GM23338 (cell line): ENCODE results near the gene CNTN1. TPM values are rescaled to one million over a fixed set of nuclear protein-coding genes. Genes with fewer than 3 reads are reported as not detected.

Experiments
- ATAC-seq: fragments of 200-7000 bp; cut with Tn5 transposase; 3 replicates; pipeline ENCODE4 v1.9.1; 2020
- DNase-seq: peaks from one replicate; pipeline ENCODE4 v3.0.0-alpha.2; 2015; ENCODE audit warnings: low spot score
- H2AFZ ChIP-seq: fragments of 200-600 bp; sonication (generic); 2 replicates; pipeline ENCODE4 v1.8.0; 2016; ENCODE audit warnings: antibody characterized with exemption, mild to moderate bottlenecking, moderate library complexity
- H3F3A ChIP-seq: fragments of 200-600 bp; sonication (generic); replicated peaks from 2 replicates; pipeline ENCODE4 v1.8.0; 2017; ENCODE audit warnings: antibody characterized with exemption, mixed run types, low read depth
- H3K27ac ChIP-seq: fragments of 200-600 bp; sonication (generic); 2 replicates; pipeline ENCODE4 v1.6.1; 2016; ENCODE audit warnings: low read depth
- H3K27me3 ChIP-seq: fragments of 200-600 bp; sonication (generic); 2 replicates; pipeline ENCODE4 v1.8.0; 2016; ENCODE audit warnings: mild to moderate bottlenecking, mixed run types, moderate library complexity; ENCODE audit not compliant: insufficient read depth
- H3K36me3 ChIP-seq: fragments of 200-600 bp; sonication (generic); 2 replicates; pipeline ENCODE4 v1.8.0; 2016; ENCODE audit warnings: mild to moderate bottlenecking; ENCODE audit not compliant: insufficient read depth
- H3K4me1 ChIP-seq: fragments of 200-600 bp; sonication (generic); 2 replicates; pipeline ENCODE4 v1.8.0; 2016; ENCODE audit warnings: mild to moderate bottlenecking, moderate library complexity; ENCODE audit not compliant: insufficient read depth
- H3K4me2 ChIP-seq: fragments of 200-600 bp; sonication (generic); 2 replicates; pipeline ENCODE4 v1.7.1; 2017; ENCODE audit warnings: mixed run types
- H3K4me3 ChIP-seq: fragments of 200-600 bp; sonication (generic); 2 replicates; pipeline ENCODE4 v1.6.1; 2016; ENCODE audit warnings: mixed run types
- H3K79me2 ChIP-seq: fragments of 200-600 bp; sonication (generic); replicated peaks from 2 replicates; pipeline ENCODE4 v1.8.0; 2017; ENCODE audit warnings: mild to moderate bottlenecking; ENCODE audit not compliant: insufficient read depth
- H3K9me2 ChIP-seq: fragments of 200-600 bp; sonication (generic); 2 replicates; pipeline ENCODE4 v1.8.0; 2017; ENCODE audit not compliant: insufficient read depth
- H4K20me1 ChIP-seq: fragments of 200-600 bp; sonication (generic); replicated peaks from 2 replicates; pipeline ENCODE4 v1.8.0; 2017; ENCODE audit warnings: mild to moderate bottlenecking; ENCODE audit not compliant: insufficient read depth
- H3K27ac Mint-ChIP-seq: 2 replicates; pipeline ENCODE4 v1.8.0; 2020; ENCODE audit warnings: inconsistent platforms, mild to moderate bottlenecking, moderate library complexity, mixed read lengths
- H3K27me3 Mint-ChIP-seq: 3 replicates; pipeline ENCODE4 v1.8.0; 2022; ENCODE audit warnings: low read depth, mild to moderate bottlenecking, moderate library complexity, mixed read lengths, inconsistent platforms; ENCODE audit not compliant: insufficient read depth, poor library complexity
- H3K36me3 Mint-ChIP-seq: 3 replicates; pipeline ENCODE4 v1.8.0; 2021; ENCODE audit warnings: low read depth, mild to moderate bottlenecking, inconsistent platforms, moderate library complexity, mixed read lengths
- H3K4me1 Mint-ChIP-seq: 3 replicates; pipeline ENCODE4 v1.8.0; 2020; ENCODE audit warnings: mild to moderate bottlenecking, inconsistent platforms, mixed read lengths
- H3K4me3 Mint-ChIP-seq: 3 replicates; pipeline ENCODE4 v1.8.0; 2021; ENCODE audit warnings: moderate library complexity, mild to moderate bottlenecking, inconsistent platforms, mixed read lengths
- H3K9me3 Mint-ChIP-seq: 3 replicates; pipeline ENCODE4 v1.8.0; 2020; ENCODE audit warnings: moderate library complexity, mild to moderate bottlenecking, inconsistent platforms, mixed read lengths
- CREB1 ChIP-seq: fragments of 250-450 bp; sonication (Bioruptor Pico); IDR thresholded peaks from 2 replicates; pipeline ENCODE4 v1.5.0; 2020; ENCODE audit warnings: low read depth, mild to moderate bottlenecking, moderate library complexity
- EZH2 ChIP-seq: fragments of 200-600 bp; sonication (generic); IDR thresholded peaks from one replicate; pipeline ENCODE4 v1.8.0; 2017; ENCODE audit warnings: antibody characterized with exemption, mild to moderate bottlenecking, low read depth; ENCODE audit not compliant: unreplicated experiment
- EZH2phosphoT487 ChIP-seq: fragments of 200-600 bp; sonication (generic); IDR thresholded peaks from one replicate; pipeline ENCODE4 v1.8.1; 2018; ENCODE audit warnings: antibody characterized with exemption; ENCODE audit not compliant: unreplicated experiment
- JUNB ChIP-seq: IDR thresholded peaks from one replicate; pipeline ENCODE4 v1.6.1; 2016; ENCODE audit warnings: antibody characterized with exemption; ENCODE audit not compliant: unreplicated experiment
- NANOG ChIP-seq: IDR thresholded peaks from 2 replicates; pipeline ENCODE4 v1.6.1; 2016; ENCODE audit warnings: antibody characterized with exemption, borderline replicate concordance
- POLR2AphosphoS5 ChIP-seq: IDR thresholded peaks from 2 replicates; pipeline ENCODE4 v1.6.1; 2016; ENCODE audit warnings: antibody characterized with exemption, low read depth
- STAT1 ChIP-seq: IDR thresholded peaks from one replicate; pipeline ENCODE4 v1.6.1; 2016; ENCODE audit warnings: antibody characterized with exemption; ENCODE audit not compliant: unreplicated experiment
- ZNF114 ChIP-seq: fragments of 250-450 bp; sonication (Bioruptor Pico); IDR thresholded peaks from 2 replicates; pipeline ENCODE4 v1.5.0; 2020; ENCODE audit warnings: mild to moderate bottlenecking, moderate library complexity
- ZNF331 ChIP-seq: fragments of 250-450 bp; sonication (Bioruptor Pico); IDR thresholded peaks from 2 replicates; pipeline ENCODE4 v1.5.0; 2020; ENCODE audit warnings: low read depth, mild to moderate bottlenecking, moderate library complexity
- polyA plus RNA-seq: library from polyadenylated mRNA; unstranded; fragments of >200 nt; fragmentation: Nextera tagmentation; extraction: Ambion mirVana; gene quantifications from 2 replicates; pipeline ENCODE4 v1.2.1, GENCODE V29; 2016
- total RNA-seq: library from RNA; depleted of rRNA; stranded (reverse); fragments of >200 nt; shearing (Covaris generic); gene quantifications from 2 replicates; pipeline ENCODE4 v1.2.3, GENCODE V29; 2014
- TF ChIP-seq, protein P1 (sequence below): IDR thresholded peaks from one replicate; pipeline ENCODE4 v1.6.1; 2018; ENCODE audit warnings: antibody characterized with exemption; ENCODE audit not compliant: unreplicated experiment
- TF ChIP-seq, protein P2 (sequence below): IDR thresholded peaks from 2 replicates; pipeline ENCODE4 v1.6.1; 2016; ENCODE audit warnings: antibody characterized with exemption
- TF ChIP-seq, protein P3 (sequence below), 2 experiments: fragments of 200-600 bp in 1 of 2; sonication (generic) in 1 of 2; conservative IDR thresholded peaks; 2 replicates each; pipeline versions ENCODE4 v1.5.1 to v1.6.1; 2016 to 2017; ENCODE audit warnings: antibody characterized with exemption in 2 of 2, low read depth in 2 of 2, mild to moderate bottlenecking in 2 of 2, moderate library complexity in 1 of 2
- TF ChIP-seq, protein P4 (sequence below): fragments of 250-450 bp; sonication (Bioruptor Pico); IDR thresholded peaks from 2 replicates; pipeline ENCODE4 v1.5.0; 2020; ENCODE audit warnings: mild to moderate bottlenecking, moderate library complexity

The CNTN1 gene
- total and polyA plus RNA-seq, 2 experiments from 2014 or later: 5.0 to 27.0 TPM

DNA sequence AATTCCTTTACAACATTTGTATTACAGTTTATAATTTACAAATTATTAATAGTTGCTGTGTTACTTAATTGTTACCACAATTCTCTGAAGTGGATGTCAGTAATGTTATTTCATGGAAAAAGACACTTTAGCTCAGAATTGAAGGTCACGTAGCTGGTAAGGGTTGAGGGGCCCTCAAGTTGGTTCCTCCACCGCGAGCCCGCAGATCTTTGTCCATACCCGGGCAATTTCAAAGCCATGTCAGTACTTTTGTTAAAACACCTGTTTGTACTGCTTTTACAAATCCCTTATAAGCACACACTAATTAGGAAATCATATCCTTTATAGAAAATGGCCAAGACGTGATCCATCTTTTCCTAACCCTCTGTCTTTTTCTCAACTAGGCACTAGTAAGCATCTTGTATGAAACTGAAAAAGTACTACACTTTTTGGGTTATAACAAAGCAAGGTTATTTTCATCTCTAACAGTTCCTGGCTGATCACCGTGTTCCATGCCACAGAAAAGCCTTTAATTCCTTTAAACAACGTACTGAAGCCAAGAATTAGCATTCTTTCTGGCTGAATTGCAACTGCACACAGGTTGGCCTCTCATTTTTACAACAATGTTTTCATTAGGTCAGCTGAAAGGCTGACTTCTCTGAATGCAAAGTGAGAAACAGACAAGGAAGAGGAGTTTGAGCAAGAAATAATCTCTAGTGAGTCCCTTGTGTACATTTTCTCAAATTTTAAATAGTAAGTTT is 76.1 kb downstream of the CNTN1 start (continued):
- TF ChIP-seq, protein P1, sequence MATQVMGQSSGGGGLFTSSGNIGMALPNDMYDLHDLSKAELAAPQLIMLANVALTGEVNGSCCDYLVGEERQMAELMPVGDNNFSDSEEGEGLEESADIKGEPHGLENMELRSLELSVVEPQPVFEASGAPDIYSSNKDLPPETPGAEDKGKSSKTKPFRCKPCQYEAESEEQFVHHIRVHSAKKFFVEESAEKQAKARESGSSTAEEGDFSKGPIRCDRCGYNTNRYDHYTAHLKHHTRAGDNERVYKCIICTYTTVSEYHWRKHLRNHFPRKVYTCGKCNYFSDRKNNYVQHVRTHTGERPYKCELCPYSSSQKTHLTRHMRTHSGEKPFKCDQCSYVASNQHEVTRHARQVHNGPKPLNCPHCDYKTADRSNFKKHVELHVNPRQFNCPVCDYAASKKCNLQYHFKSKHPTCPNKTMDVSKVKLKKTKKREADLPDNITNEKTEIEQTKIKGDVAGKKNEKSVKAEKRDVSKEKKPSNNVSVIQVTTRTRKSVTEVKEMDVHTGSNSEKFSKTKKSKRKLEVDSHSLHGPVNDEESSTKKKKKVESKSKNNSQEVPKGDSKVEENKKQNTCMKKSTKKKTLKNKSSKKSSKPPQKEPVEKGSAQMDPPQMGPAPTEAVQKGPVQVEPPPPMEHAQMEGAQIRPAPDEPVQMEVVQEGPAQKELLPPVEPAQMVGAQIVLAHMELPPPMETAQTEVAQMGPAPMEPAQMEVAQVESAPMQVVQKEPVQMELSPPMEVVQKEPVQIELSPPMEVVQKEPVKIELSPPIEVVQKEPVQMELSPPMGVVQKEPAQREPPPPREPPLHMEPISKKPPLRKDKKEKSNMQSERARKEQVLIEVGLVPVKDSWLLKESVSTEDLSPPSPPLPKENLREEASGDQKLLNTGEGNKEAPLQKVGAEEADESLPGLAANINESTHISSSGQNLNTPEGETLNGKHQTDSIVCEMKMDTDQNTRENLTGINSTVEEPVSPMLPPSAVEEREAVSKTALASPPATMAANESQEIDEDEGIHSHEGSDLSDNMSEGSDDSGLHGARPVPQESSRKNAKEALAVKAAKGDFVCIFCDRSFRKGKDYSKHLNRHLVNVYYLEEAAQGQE: no peak
- TF ChIP-seq, protein P2, sequence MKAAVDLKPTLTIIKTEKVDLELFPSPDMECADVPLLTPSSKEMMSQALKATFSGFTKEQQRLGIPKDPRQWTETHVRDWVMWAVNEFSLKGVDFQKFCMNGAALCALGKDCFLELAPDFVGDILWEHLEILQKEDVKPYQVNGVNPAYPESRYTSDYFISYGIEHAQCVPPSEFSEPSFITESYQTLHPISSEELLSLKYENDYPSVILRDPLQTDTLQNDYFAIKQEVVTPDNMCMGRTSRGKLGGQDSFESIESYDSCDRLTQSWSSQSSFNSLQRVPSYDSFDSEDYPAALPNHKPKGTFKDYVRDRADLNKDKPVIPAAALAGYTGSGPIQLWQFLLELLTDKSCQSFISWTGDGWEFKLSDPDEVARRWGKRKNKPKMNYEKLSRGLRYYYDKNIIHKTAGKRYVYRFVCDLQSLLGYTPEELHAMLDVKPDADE: no peak
- TF ChIP-seq STAT1: no peak
- no peak for TF ChIP-seq ZNF331 (CRISPR knock-in tag)
- TF ChIP-seq POLR2AphosphoS5: no peak
- TF ChIP-seq EZH2phosphoT487: no peak
- TF ChIP-seq EZH2: no peak
- TF ChIP-seq ZNF114 (CRISPR knock-in tag): no peak
- TF ChIP-seq NANOG: no peak
- TF ChIP-seq, protein P3, sequence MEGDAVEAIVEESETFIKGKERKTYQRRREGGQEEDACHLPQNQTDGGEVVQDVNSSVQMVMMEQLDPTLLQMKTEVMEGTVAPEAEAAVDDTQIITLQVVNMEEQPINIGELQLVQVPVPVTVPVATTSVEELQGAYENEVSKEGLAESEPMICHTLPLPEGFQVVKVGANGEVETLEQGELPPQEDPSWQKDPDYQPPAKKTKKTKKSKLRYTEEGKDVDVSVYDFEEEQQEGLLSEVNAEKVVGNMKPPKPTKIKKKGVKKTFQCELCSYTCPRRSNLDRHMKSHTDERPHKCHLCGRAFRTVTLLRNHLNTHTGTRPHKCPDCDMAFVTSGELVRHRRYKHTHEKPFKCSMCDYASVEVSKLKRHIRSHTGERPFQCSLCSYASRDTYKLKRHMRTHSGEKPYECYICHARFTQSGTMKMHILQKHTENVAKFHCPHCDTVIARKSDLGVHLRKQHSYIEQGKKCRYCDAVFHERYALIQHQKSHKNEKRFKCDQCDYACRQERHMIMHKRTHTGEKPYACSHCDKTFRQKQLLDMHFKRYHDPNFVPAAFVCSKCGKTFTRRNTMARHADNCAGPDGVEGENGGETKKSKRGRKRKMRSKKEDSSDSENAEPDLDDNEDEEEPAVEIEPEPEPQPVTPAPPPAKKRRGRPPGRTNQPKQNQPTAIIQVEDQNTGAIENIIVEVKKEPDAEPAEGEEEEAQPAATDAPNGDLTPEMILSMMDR (conservative IDR thresholded peaks at IDR 0.05; ENCODE audit: low read depth in 2 of 2): no peak
- TF ChIP-seq JUNB: no peak
- TF ChIP-seq CREB1 (CRISPR knock-in tag): no peak

DNA sequence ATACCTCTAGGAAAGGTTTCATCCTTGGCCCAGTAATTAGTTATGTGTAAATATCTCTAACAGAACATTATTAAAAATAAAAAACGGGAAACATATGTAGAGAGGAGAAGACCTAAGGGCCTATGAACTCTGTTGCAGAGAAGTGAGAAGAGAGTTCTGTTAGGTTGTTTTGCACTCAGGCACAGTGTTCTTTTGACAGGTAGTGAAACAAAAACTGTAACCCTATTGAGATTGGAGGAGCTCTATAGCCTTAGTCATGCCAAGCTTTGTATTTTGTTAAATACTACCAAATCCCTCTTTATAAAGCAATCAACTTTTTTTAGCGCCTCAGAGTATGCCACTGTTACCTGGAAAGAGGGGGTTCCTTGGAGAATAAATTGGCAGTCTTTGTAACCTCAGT is 77.6 kb downstream of the CNTN1 start:
- Mint-ChIP-seq H3K27ac (no peak overlapping the region), H3K27me3 (no peaks in the 10 kb centered on the region), H3K4me1 (peaks cover 12% of the 10 kb centered on the region), H3K4me3 (no peak overlapping the region), H3K36me3 (no peaks in the 10 kb centered on the region), H3K9me3 (no peaks in the 10 kb centered on the region)
- TF ChIP-seq EZH2 (no peak), ZNF331 (CRISPR knock-in tag) (no peak), NANOG (no peak)
- TF ChIP-seq, protein P4, sequence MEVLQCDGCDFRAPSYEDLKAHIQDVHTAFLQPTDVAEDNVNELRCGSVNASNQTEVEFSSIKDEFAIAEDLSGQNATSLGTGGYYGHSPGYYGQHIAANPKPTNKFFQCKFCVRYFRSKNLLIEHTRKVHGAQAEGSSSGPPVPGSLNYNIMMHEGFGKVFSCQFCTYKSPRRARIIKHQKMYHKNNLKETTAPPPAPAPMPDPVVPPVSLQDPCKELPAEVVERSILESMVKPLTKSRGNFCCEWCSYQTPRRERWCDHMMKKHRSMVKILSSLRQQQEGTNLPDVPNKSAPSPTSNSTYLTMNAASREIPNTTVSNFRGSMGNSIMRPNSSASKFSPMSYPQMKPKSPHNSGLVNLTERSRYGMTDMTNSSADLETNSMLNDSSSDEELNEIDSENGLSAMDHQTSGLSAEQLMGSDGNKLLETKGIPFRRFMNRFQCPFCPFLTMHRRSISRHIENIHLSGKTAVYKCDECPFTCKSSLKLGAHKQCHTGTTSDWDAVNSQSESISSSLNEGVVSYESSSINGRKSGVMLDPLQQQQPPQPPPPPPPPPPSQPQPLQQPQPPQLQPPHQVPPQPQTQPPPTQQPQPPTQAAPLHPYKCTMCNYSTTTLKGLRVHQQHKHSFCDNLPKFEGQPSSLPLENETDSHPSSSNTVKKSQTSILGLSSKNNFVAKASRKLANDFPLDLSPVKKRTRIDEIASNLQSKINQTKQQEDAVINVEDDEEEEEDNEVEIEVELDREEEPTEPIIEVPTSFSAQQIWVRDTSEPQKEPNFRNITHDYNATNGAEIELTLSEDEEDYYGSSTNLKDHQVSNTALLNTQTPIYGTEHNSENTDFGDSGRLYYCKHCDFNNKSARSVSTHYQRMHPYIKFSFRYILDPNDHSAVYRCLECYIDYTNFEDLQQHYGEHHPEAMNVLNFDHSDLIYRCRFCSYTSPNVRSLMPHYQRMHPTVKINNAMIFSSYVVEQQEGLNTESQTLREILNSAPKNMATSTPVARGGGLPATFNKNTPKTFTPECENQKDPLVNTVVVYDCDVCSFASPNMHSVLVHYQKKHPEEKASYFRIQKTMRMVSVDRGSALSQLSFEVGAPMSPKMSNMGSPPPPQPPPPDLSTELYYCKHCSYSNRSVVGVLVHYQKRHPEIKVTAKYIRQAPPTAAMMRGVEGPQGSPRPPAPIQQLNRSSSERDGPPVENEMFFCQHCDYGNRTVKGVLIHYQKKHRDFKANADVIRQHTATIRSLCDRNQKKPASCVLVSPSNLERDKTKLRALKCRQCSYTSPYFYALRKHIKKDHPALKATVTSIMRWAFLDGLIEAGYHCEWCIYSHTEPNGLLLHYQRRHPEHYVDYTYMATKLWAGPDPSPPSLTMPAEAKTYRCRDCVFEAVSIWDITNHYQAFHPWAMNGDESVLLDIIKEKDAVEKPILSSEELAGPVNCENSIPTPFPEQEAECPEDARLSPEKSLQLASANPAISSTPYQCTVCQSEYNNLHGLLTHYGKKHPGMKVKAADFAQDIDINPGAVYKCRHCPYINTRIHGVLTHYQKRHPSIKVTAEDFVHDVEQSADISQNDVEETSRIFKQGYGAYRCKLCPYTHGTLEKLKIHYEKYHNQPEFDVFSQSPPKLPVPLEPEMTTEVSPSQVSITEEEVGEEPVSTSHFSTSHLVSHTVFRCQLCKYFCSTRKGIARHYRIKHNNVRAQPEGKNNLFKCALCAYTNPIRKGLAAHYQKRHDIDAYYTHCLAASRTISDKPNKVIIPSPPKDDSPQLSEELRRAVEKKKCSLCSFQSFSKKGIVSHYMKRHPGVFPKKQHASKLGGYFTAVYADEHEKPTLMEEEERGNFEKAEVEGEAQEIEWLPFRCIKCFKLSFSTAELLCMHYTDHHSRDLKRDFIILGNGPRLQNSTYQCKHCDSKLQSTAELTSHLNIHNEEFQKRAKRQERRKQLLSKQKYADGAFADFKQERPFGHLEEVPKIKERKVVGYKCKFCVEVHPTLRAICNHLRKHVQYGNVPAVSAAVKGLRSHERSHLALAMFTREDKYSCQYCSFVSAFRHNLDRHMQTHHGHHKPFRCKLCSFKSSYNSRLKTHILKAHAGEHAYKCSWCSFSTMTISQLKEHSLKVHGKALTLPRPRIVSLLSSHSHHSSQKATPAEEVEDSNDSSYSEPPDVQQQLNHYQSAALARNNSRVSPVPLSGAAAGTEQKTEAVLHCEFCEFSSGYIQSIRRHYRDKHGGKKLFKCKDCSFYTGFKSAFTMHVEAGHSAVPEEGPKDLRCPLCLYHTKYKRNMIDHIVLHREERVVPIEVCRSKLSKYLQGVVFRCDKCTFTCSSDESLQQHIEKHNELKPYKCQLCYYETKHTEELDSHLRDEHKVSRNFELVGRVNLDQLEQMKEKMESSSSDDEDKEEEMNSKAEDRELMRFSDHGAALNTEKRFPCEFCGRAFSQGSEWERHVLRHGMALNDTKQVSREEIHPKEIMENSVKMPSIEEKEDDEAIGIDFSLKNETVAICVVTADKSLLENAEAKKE (CRISPR knock-in tag): no peak
- H3K9me2 ChIP-seq: no peaks in the 10 kb centered on the region
- H3K79me2 ChIP-seq: no peaks in the 10 kb centered on the region
- no peak overlapping the region for H3K4me3 ChIP-seq
- peaks cover 13% of the 10 kb centered on the region; the same call in 1 of the 2 replicates for H3K4me1 ChIP-seq
- no peaks in the 10 kb centered on the region for H3K36me3 ChIP-seq
- no peak overlapping the region for H3K4me2 ChIP-seq
- no peak for ATAC-seq
- no peak overlapping the region for H3K27ac ChIP-seq
- no peaks in the 10 kb centered on the region for H3K27me3 ChIP-seq
- H3F3A ChIP-seq: no peaks in the 10 kb centered on the region
- H4K20me1 ChIP-seq: no peaks in the 10 kb centered on the region
- H2AFZ ChIP-seq: no peak overlapping the region
- DNase-seq: no peak
